K562 (cell line): ENCODE measurements around the gene DCUN1D1.

Source experiments
- HSF4 ChIP-seq: fragments of 250-450 bp; sonication (Bioruptor Pico); IDR thresholded peaks from 2 replicates; pipeline ENCODE4 v2.1.2; 2022; ENCODE audit warnings: mild to moderate bottlenecking, moderate library complexity, borderline replicate concordance
- JUN ChIP-seq, 2 experiments: sonication (generic) in 1 of 2; formaldehyde crosslinking in 1 of 2; IDR thresholded peaks; 2 replicates each; pipeline versions ENCODE4 v1.6.1 to v1.8.0; 2012 to 2022; ENCODE audit warnings: borderline replicate concordance in 2 of 2, mild to moderate bottlenecking in 2 of 2, improper control_type of control experiment in 1 of 2, low read depth in 1 of 2, low read length in 1 of 2, missing genetic modification reagents in 1 of 2
- KAT2B ChIP-seq: IDR thresholded peaks from one replicate; pipeline ENCODE4 v1.6.1; 2012; ENCODE audit warnings: low read depth, mild to moderate bottlenecking, control low read depth, inconsistent platforms, low read length, moderate library complexity
- KAT8 ChIP-seq: fragments of 450-650 bp; IDR thresholded peaks from 2 replicates; pipeline ENCODE4 v1.6.1; 2016; ENCODE audit warnings: low read depth, mild to moderate bottlenecking
- NFXL1 ChIP-seq: fragments of 450-650 bp; formaldehyde crosslinking; IDR thresholded peaks from 2 replicates; pipeline ENCODE4 v1.4.0; 2021; ENCODE audit warnings: mild to moderate bottlenecking
- SOX6 ChIP-seq: fragments of 450-650 bp; IDR thresholded peaks from 2 replicates; pipeline ENCODE4 v1.6.1; 2014; ENCODE audit warnings: mild to moderate bottlenecking
- TF ChIP-seq, protein P1 (sequence below): fragments of 450-650 bp; IDR thresholded peaks from 2 replicates; pipeline ENCODE4 v1.6.1; 2016

DNA sequence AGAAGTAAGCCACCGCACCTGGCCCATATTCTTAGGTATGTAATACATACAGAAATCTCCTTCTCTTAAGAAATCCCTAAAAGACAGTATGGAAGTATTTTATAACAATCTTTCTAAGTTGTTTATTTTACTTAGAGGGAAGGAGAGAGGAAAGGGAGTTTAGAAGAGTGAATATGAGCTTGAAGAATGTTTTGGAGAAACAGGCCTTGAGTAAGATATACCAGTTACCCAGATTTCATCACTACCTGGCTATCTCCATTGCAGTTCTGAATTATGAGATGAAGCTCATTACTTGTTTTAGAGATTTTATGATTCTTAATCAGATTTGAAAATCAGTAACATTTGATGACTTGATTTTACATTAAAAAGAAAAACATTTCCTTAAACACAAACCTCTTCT lies 71.9 kb downstream of the DCUN1D1 start:
- TF ChIP-seq JUN (IDR thresholded peaks at IDR 0.05; ENCODE audit: borderline replicate concordance, low read depth, low read length): no peak
- no peak for TF ChIP-seq JUN (CRISPR knock-in tag; IDR thresholded peaks at IDR 0.05; ENCODE audit: borderline replicate concordance)
- no peak for TF ChIP-seq KAT2B
- no peak for TF ChIP-seq KAT8
- TF ChIP-seq, protein P1, sequence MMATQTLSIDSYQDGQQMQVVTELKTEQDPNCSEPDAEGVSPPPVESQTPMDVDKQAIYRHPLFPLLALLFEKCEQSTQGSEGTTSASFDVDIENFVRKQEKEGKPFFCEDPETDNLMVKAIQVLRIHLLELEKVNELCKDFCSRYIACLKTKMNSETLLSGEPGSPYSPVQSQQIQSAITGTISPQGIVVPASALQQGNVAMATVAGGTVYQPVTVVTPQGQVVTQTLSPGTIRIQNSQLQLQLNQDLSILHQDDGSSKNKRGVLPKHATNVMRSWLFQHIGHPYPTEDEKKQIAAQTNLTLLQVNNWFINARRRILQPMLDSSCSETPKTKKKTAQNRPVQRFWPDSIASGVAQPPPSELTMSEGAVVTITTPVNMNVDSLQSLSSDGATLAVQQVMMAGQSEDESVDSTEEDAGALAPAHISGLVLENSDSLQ: no peak
- no peak for TF ChIP-seq HSF4 (CRISPR knock-in tag)
- no peak for TF ChIP-seq SOX6
- no peak for TF ChIP-seq NFXL1 (CRISPR knock-in tag)
